GM19099 (cell line): ENCODE data around the gene NRG2.

Experiments used
- POLR2A ChIP-seq: IDR thresholded peaks from 3 replicates; pipeline ENCODE4 v1.6.1; 2011; ENCODE audit warnings: low read depth; ENCODE audit not compliant: insufficient read length; ENCODE audit errors: extremely low read depth

The NRG2 gene

GRCh38 chr5:139925650-139926640 lies 117.2 kb downstream of the NRG2 start:
- no peak for TF ChIP-seq POLR2A

GRCh38 chr5:139925216-139925562 lies 117.9 kb downstream of the NRG2 start:
- TF ChIP-seq POLR2A = no peak

- no peak for TF ChIP-seq POLR2A
Observed at GRCh38 chr5:139924294-139925215, 118.5 kb downstream of the NRG2 start.

- no peak for TF ChIP-seq POLR2A
Observed at GRCh38 chr5:139919308-139919707, 123.8 kb downstream of the NRG2 start.

- no peak for TF ChIP-seq POLR2A
Observed at GRCh38 chr5:139915834-139916233, 127.3 kb downstream of the NRG2 start.

- no peak for TF ChIP-seq POLR2A
Observed at GRCh38 chr5:139915266-139915665, 127.8 kb downstream of the NRG2 start.

- TF ChIP-seq POLR2A = no peak
Observed at GRCh38 chr5:139914218-139914807, 128.8 kb downstream of the NRG2 start.

- no peak for TF ChIP-seq POLR2A
Observed at GRCh38 chr5:139912804-139913203, 130.3 kb downstream of the NRG2 start.

- TF ChIP-seq POLR2A = no peak
Observed at GRCh38 chr5:139912158-139912557, 130.9 kb downstream of the NRG2 start.

- no peak for TF ChIP-seq POLR2A
Observed at GRCh38 chr5:139911425-139912120, 131.5 kb downstream of the NRG2 start.

GRCh38 chr5:139910901-139911300 lies 132.2 kb downstream of the NRG2 start:
- no peak for TF ChIP-seq POLR2A

GRCh38 chr5:139910036-139910435 lies 133.1 kb downstream of the NRG2 start:
- no peak for TF ChIP-seq POLR2A

- no peak for TF ChIP-seq POLR2A
Observed at GRCh38 chr5:139908749-139909148, 134.3 kb downstream of the NRG2 start.

- TF ChIP-seq POLR2A = no peak
Observed at GRCh38 chr5:139906661-139907060, 136.4 kb downstream of the NRG2 start.
